ENCODE measurements around the gene NCOR1. TPM values are rescaled to one million over a fixed set of nuclear protein-coding genes. Genes with fewer than 3 reads are reported as not detected.
"Not testable (repeated sequence)": the region's sequence is repeated elsewhere in the genome, so short reads cannot be mapped to it uniquely, and the experiment has no call there.

Gene NCOR1
- total RNA-seq, 1 donor, result 139 TPM

- TF ChIP-seq CTCF (IDR thresholded peaks at IDR 0.05; ENCODE audit: insufficient read depth, low read length), result no peak
- H3K4me3 ChIP-seq (ENCODE audit: low read depth, low read length), result no peak overlapping the region
- DNase-seq (ENCODE audit: low read depth), result no peak
These were observed 140.9 kb downstream of the NCOR1 start for GRCh38 chr17:16074423-16074822.

- no peak overlapping the region for H3K4me3 ChIP-seq (ENCODE audit: low read depth, low read length)
- no peak for DNase-seq (ENCODE audit: low read depth)
- TF ChIP-seq CTCF (IDR thresholded peaks at IDR 0.05; ENCODE audit: insufficient read depth, low read length), result no peak
These were observed 141.5 kb downstream of the NCOR1 start for GRCh38 chr17:16073845-16074244.

GRCh38 chr17:16072031-16072430 is 143.3 kb downstream of the NCOR1 start:
- TF ChIP-seq CTCF (IDR thresholded peaks at IDR 0.05; ENCODE audit: insufficient read depth, low read length), result no peak
- H3K4me3 ChIP-seq (ENCODE audit: low read depth, low read length), result no peak overlapping the region
- DNase-seq (ENCODE audit: low read depth), result no peak

- DNase-seq (ENCODE audit: low read depth), result no peak
- TF ChIP-seq CTCF (IDR thresholded peaks at IDR 0.05; ENCODE audit: insufficient read depth, low read length), result no peak
- H3K4me3 ChIP-seq (ENCODE audit: low read depth, low read length), result no peak overlapping the region
These were observed 147.0 kb downstream of the NCOR1 start for GRCh38 chr17:16068323-16068722.

- TF ChIP-seq CTCF (IDR thresholded peaks at IDR 0.05; ENCODE audit: insufficient read depth, low read length), result no peak
- no peak overlapping the region for H3K4me3 ChIP-seq (ENCODE audit: low read depth, low read length)
- no peak for DNase-seq (ENCODE audit: low read depth)
These were observed 149.2 kb downstream of the NCOR1 start for GRCh38 chr17:16066125-16066524.

- no peak for DNase-seq (ENCODE audit: low read depth)
- H3K4me3 ChIP-seq (ENCODE audit: low read depth, low read length), result no peak overlapping the region
- no peak for TF ChIP-seq CTCF (IDR thresholded peaks at IDR 0.05; ENCODE audit: insufficient read depth, low read length)
These were observed 153.7 kb downstream of the NCOR1 start for GRCh38 chr17:16061631-16062030.

- not testable (repeated sequence) for DNase-seq (ENCODE audit: low read depth); H3K4me3 ChIP-seq (ENCODE audit: low read depth, low read length)
These were observed 160.2 kb downstream of the NCOR1 start for GRCh38 chr17:16055139-16055538.
